Muscle of leg (tissue), 16 donors: ENCODE measurements around the gene ZNF439. TPM values are rescaled to one million over a fixed set of nuclear protein-coding genes. Genes with fewer than 3 reads are reported as not detected.
A peak's percentile ranks its signal among the peaks of the same experiment; 100 is the strongest.
"Not testable (repeated sequence)": the region's sequence is repeated elsewhere in the genome, so short reads cannot be mapped to it uniquely, and the experiment has no call there.

Experiments
- DNase-seq: peaks from one replicate; pipeline ENCODE4 v3.0.0; 2013
- H3K27ac ChIP-seq: one replicate; pipeline ENCODE4 v1.5.1; 2013; ENCODE audit warnings: mild to moderate bottlenecking, low read length, control low read depth
- H3K27me3 ChIP-seq: one replicate; pipeline ENCODE4 v1.6.1; 2013; ENCODE audit warnings: low read length; ENCODE audit not compliant: control insufficient read depth, insufficient read depth
- H3K36me3 ChIP-seq: one replicate; pipeline ENCODE4 v1.6.1; 2013; ENCODE audit warnings: low read length; ENCODE audit not compliant: control insufficient read depth, insufficient read depth
- H3K4me1 ChIP-seq: one replicate; pipeline ENCODE4 v1.6.1; 2013; ENCODE audit warnings: low read length; ENCODE audit not compliant: control insufficient read depth, insufficient read depth
- H3K4me3 ChIP-seq: one replicate; pipeline ENCODE4 v1.5.1; 2013; ENCODE audit warnings: low read length, control low read depth
- H3K9me3 ChIP-seq: replicated peaks from 2 replicates; pipeline ENCODE4 v1.6.1; 2013; ENCODE audit warnings: low read depth, low read length; ENCODE audit not compliant: control insufficient read depth
- WGBS: methylation state at CpG from one replicate; pipeline ENCODE4 v1.1.5; 2013; ENCODE audit warnings: missing lambda C conversion rate; ENCODE audit not compliant: insufficient coverage; 5-methylcytosine and 5-hydroxymethylcytosine counted together
- long read RNA-seq, 11 donors: transcript quantifications; one replicate each; lab custom pipeline, GENCODE V29; 2026
- polyA plus RNA-seq, 8 donors: library from polyadenylated mRNA; unstranded; fragments of 120-200 nt; gene quantifications; one replicate each; pipeline versions ENCODE4 v1.2.1 to v1.2.3, GENCODE V29; 2013; ENCODE audit warnings: inconsistent platforms in 1 of 8, low replicate concordance in 1 of 8; ENCODE audit not compliant: insufficient read length in 8 of 8, insufficient read depth in 1 of 8
- total RNA-seq: library from RNA; stranded (reverse); fragments of 120-200 nt; gene quantifications from one replicate; pipeline ENCODE4 v1.2.4, GENCODE V29; 2013

ZNF439 gene
- total RNA-seq (5.1 TPM), polyA plus RNA-seq (1 to 10 TPM; 3.2 to 5.7 (median 4.3) TPM)
- long read RNA-seq, donor 1, result 0 reads
- long read RNA-seq, donor 2, result 0 reads
- long read RNA-seq, donor 3, partial matches to known transcripts, result 0 of 1 reads
- long read RNA-seq, donor 3, other reads (novel, unspliced or antisense), result 0 of 1 reads
- long read RNA-seq, donor 4, partial matches to known transcripts, result 0 of 1 reads
- long read RNA-seq, donor 4, other reads (novel, unspliced or antisense), result 0 of 1 reads
- long read RNA-seq, donor 5, result 0 reads
- long read RNA-seq, donor 6, partial matches to known transcripts, result 0 of 1 reads
- long read RNA-seq, donor 6, other reads (novel, unspliced or antisense), result 0 of 1 reads
- long read RNA-seq, donor 7, result 0 reads
- long read RNA-seq, donor 8, partial matches to known transcripts, result 0 of 1 reads
- long read RNA-seq, donor 8, other reads (novel, unspliced or antisense), result 0 of 1 reads
- long read RNA-seq, donor 9, result 0 reads
- long read RNA-seq, donor 10, partial matches to known transcripts, result 0 of 3 reads
- long read RNA-seq, donor 10, other reads (novel, unspliced or antisense), result 0 of 3 reads
- long read RNA-seq, donor 11, partial matches to known transcripts, result 0 of 1 reads
- long read RNA-seq, donor 11, other reads (novel, unspliced or antisense), result 0 of 1 reads

DNA sequence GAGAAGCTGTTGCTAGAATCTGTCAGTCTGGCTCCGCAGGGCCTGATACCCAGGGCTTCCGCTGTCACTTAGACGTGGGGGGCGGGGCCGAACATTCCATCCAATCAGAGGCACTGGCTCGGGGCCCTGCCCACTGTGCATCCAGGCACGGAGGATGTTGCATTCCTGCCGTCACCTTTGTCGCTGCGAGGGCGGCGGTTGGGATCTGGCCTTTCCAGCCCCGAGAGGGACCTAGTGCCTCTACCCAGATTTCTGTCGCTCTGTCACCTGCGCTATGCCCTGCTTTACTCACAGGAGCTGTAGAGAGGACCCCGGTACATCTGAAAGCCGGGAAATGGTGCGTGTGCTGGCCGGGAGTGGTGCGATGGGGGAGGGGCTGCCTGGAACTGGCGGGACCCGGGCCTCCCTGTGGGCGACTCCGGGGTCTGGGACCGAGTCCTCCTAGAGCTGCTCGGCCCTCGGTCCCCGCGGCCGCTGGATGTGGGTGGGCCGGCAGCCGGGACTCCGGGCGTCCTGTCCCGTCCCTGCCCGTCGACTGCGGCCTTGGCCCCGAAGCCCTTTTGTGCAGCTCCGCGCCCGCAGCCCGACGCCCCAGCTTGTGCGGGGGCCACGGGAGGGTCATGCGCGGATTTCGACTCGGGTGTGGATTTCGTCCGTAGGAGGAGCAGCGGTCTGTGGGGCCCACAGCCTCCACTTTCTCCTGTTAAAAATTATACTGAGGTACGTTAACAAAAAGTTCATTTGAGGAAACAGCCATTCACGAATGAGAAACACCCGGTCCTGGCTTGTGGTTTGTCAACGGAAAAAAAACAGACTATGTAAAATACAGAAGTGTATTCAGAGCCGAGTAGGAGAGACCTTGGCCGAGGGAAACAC is at the start of gene ZNF439:
Gene ZNF439, plus strand, starts transcription at position 133 of the 876 bp plus-strand sequence. Its CDS starts 142 bp downstream, at position 275.
- Histone ChIP-seq H3K4me3 (peak within 1 kb of the TSS; percentile 65), H3K4me1 (peaks cover 12% of the 10 kb centered on the region), H3K27ac (peak within 1 kb of the TSS; percentile 47), H3K36me3 (no peaks in the 10 kb centered on the region), H3K9me3 (peaks cover 2% of the 10 kb centered on the region), H3K27me3 (no peaks in the 10 kb centered on the region)
- peak; percentile 90 for DNase-seq
- WGBS, result under 1% methylated on average over 47 of the region's 59 CpGs

DNA sequence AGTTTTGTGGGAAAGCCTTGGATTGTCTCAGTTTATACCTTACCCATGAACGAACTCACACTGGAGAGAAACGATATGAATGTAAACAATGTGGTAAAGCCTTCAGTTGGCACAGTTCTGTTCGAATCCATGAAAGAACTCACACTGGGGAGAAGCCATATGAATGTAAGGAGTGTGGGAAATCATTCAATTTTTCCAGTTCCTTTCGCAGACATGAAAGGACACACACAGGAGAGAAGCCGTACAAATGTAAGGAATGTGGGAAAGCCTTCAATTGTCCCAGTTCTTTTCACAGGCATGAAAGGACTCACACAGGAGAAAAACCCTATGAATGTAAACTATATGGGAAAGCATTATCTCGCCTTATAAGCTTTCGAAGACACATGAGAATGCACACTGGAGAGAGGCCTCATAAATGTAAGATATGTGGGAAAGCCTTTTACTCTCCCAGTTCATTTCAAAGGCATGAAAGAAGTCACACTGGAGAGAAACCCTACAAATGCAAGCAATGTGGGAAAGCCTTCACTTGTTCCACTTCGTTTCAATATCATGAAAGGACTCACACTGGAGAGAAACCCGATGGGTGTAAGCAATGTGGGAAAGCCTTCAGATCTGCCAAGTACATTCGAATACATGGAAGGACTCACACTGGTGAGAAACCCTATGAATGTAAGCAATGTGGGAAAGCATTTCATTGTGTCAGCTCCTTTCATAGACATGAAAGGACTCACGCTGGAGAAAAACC is 42.0 kb upstream of the ZNF439 start:
- H3K4me1 ChIP-seq, result no peaks in the 10 kb centered on the region
- DNase-seq, result no peak
- no peak overlapping the region for H3K27ac ChIP-seq
- H3K4me3 ChIP-seq, result no peak overlapping the region
- whole genome bisulfite sequencing, result no CpG with 5 or more reads among the region's 11 CpGs
- H3K9me3 ChIP-seq, result peaks cover 43% of the 10 kb centered on the region
- H3K36me3 ChIP-seq, result peaks cover 27% of the 10 kb centered on the region
- H3K27me3 ChIP-seq, result no peaks in the 10 kb centered on the region

DNA sequence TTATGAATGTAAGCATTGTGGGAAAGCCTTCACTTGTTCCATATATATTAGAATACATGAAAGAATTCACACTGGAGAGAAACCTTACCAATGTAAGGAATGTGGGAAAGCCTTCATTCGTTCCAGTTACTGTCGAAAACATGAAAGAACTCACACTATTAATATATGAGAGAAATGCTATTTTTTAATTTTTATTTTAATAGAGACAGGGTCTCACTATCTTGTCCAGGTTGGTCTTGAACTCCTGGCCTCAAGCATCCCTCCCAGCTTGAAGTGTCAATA is 41.5 kb upstream of the ZNF439 start:
- no peak overlapping the region for H3K27ac ChIP-seq
- peaks cover 42% of the 10 kb centered on the region for H3K9me3 ChIP-seq
- H3K4me1 ChIP-seq, result no peaks in the 10 kb centered on the region
- H3K4me3 ChIP-seq, result no peak overlapping the region
- H3K27me3 ChIP-seq, result no peaks in the 10 kb centered on the region
- DNase-seq, result no peak
- WGBS, result no CpG with 5 or more reads among the region's 2 CpGs
- H3K36me3 ChIP-seq, result peaks cover 27% of the 10 kb centered on the region

DNA sequence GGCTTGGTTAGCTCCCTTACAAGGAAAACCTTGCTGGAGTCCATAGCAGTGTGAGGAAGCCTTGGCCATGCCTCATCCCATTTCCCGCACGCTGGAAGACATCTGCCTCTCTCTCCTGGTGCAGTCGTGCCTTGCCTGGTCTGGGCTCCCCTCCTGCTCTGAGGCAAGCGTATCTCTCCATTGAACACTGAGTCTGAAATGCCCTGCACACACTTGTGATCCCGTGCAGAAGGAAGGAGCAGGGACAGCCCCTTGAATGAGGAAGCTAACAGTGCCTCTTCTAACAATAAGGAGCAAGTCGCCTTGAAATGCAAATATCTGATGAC is 34.9 kb upstream of the ZNF439 start:
- Histone ChIP-seq H3K27ac (peak overlapping the region; percentile 95), H3K4me3 (peak overlapping the region; percentile 88), H3K4me1 (peaks cover 6% of the 10 kb centered on the region), H3K27me3 (no peaks in the 10 kb centered on the region), H3K9me3 (peaks cover 3% of the 10 kb centered on the region), H3K36me3 (no peaks in the 10 kb centered on the region)
- no peak for DNase-seq
- 0% methylated on average over 4 of the region's 6 CpGs for WGBS

DNA sequence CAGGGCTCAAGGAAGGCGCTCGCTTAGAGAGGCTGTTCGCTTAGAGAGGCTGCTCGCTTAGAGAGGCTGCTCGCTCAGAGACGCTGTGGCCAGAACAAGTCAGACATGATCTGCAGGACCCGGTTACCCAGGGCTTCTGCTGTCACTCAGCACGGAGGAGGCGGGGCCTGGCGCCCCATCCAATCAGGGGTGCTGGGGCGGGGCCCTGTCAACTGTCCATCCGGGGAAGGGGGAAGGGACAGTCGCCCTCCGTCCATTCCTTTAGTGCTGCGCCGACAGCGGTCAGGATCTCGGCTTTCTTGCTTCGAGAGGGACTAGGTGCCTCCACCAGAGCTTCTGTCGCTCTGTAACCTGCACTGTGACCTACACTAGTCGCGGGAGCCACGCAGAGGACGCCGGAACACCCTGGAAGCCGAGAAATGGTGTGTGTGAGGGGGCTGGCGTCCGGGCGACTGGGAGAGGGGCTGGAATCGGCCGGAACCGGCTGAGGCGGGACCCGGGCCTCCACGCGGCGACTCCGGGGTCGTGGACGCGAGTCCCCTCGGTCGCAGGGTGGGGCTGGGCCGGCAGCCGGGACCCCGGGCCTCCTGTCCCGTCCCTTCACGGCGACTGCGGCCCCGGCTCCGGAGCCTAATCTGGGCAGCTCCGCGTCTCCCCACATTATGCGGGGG is 34.4 kb upstream of the ZNF439 start, which contains the start of gene ZNF440:
Gene ZNF440, plus strand, starts transcription at position 245 of the 671 bp plus-strand sequence. Its CDS starts 175 bp downstream, at position 420.
- no peaks in the 10 kb centered on the region for H3K27me3 ChIP-seq
- no peaks in the 10 kb centered on the region for H3K36me3 ChIP-seq
- under 1% methylated on average over 53 of the region's 55 CpGs for WGBS
- H3K4me1 ChIP-seq, result peaks cover 6% of the 10 kb centered on the region
- peak; percentile 97 for DNase-seq
- peak within 1 kb of the TSS; percentile 95 for H3K27ac ChIP-seq
- H3K9me3 ChIP-seq, result peaks cover 2% of the 10 kb centered on the region
- peak within 1 kb of the TSS; percentile 88 for H3K4me3 ChIP-seq

DNA sequence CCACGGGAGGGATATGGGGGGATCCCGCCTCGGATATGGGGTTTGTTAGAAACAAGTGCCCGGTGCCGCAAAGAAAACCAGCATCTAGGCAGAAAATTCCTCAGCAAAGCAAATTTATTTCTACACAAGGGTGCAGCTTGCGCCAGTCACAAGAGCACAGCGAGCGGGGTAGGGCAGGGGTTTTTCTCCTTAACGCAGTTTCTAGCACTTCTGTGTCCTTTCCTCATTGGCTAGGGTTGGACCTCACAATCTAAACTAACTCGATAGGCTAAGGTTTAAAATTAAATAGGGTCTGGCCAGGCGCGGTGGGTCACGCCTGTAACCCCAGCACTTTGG is 33.9 kb upstream of the ZNF439 start:
- peak overlapping the region; percentile 88 for H3K4me3 ChIP-seq
- no peaks in the 10 kb centered on the region for H3K9me3 ChIP-seq
- H3K27ac ChIP-seq, result peak overlapping the region; percentile 95
- peaks cover 6% of the 10 kb centered on the region for H3K4me1 ChIP-seq
- H3K27me3 ChIP-seq, result no peaks in the 10 kb centered on the region
- WGBS, result 0% methylated on average over 1 of the region's 13 CpGs
- DNase-seq, result peak; percentile 21
- H3K36me3 ChIP-seq, result no peaks in the 10 kb centered on the region

DNA sequence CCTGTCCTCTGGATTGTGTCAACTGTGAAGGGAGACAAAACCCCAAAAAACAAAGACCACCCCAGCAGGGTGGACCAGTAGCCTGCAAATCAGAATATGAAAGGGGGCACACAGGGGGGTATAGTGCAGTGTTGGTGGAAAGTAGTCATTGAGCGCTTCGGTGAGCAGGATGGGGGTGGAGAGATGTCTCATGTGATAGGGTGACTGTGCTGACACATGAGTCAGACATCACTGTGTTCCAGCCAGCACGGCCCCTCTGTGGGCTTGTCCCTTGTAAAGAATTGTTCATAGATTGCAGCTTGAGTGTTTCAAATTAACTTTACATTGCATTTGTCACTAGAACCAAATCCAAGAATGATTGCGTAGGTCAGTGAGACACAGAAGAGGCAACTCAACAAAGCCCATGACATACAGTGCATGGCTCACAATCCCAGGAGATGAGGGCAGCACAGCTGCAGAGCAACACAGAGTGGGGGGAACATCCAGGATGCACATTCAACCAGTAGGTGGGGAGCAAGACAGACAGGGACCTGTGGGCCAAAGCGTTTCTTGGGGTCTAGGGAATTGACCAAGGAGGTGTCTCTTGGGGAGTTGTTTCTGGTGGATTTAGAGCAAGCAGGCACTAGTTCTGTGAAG is 26.9 kb upstream of the ZNF439 start:
- whole genome bisulfite sequencing, result 90% methylated on average over 3 of the region's 5 CpGs
- DNase-seq, result no peak

DNA sequence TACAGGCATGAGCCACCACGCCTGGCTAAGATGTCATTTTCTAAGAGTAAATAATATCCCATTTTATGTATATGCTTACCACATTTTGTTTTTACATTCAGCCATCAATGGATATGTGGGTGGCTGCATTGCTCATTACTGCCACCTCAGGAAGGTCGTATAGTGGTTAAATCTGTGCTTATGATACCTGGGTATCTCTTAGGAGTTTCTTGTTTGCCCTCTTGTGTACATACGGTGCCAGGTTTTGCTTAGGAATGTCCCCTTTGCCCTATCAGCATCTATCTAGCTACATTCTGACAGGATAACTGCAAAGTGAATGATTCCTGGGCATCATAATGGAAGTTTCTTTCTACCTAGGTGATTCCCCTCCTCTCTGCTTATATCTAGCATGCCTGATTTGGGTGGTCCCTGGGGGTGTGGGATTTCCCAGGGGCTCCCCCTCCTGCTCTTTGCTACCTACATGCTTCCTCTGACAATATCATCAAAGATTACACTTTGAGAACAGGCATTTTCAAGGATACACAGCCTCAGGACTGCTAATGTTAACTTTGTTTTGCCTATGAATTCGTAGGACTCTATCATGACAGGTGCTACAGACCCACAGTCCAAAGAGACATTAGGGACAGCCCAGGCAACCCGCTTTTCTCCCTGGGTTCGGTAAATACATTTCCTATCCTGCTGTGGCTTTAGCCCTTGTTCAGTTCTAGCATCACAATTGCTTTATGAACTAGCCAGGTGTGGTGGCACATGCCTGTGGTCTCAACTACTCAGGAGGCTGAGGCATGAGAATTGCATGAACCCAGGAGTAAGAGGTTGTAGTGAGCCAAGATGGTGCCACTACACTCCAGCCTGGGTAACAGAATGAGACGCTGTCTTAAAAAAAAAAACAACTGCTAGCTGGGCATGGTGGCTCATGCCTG is 19.3 kb upstream of the ZNF439 start:
- 100% methylated on average over 2 of the region's 7 CpGs for whole genome bisulfite sequencing
- H3K4me1 ChIP-seq, H3K4me3 ChIP-seq, H3K27ac ChIP-seq, H3K27me3 ChIP-seq, DNase-seq: not testable (repeated sequence)
- peaks cover 45% of the 10 kb centered on the region for H3K9me3 ChIP-seq
- peaks cover 31% of the 10 kb centered on the region for H3K36me3 ChIP-seq

More for the DNA sequence above, 26.9 kb upstream of the ZNF439 start:
- no peak overlapping the region for H3K4me3 ChIP-seq
- no peaks in the 10 kb centered on the region for H3K27me3 ChIP-seq
- H3K9me3 ChIP-seq, result peaks cover 9% of the 10 kb centered on the region
- H3K4me1 ChIP-seq, result no peaks in the 10 kb centered on the region
- peaks cover 12% of the 10 kb centered on the region for H3K36me3 ChIP-seq
- H3K27ac ChIP-seq, result no peak overlapping the region
